ENCODE measurements around the gene LILRA2. TPM values are rescaled to one million over a fixed set of nuclear protein-coding genes. Genes with fewer than 3 reads are reported as not detected.
"Not testable (repeated sequence)": the region's sequence is repeated elsewhere in the genome, so short reads cannot be mapped to it uniquely, and the experiment has no call there.

LILRA2 gene
- total RNA-seq, 1 experiment from 2014 or later = not detected

DNA sequence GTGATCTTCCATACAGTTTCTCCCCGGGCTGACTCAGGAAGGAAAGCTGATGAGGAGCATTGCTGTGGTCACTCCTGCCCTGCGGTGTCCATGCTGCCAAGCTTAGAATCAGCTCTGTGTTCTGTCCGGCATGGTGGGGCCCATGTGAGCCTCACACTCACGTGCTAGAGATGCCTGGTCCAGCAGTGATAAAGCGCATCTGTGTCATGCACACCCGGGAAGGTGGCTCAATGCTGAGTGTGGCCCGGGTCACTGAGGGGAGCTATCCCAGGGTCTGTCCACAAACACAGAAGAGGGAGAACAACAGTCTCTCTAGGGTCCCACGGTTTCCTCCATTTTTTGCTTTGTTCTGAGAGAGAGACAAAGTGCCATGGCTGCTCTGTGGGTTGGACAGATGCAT is 53.2 kb downstream of the LILRA2 start:
- Mint-ChIP-seq H3K36me3 (peaks cover 60% of the 10 kb centered on the region), H3K27me3 (ENCODE audit: low read depth) (peaks cover 22% of the 10 kb centered on the region), H3K4me1 (no peaks in the 10 kb centered on the region), H3K27ac (no peak overlapping the region), H3K4me3 (no peak overlapping the region), H3K9me3 (peaks cover 68% of the 10 kb centered on the region)
- CTCF ChIA-PET = no interaction called here
- TF ChIP-seq, protein P1, sequence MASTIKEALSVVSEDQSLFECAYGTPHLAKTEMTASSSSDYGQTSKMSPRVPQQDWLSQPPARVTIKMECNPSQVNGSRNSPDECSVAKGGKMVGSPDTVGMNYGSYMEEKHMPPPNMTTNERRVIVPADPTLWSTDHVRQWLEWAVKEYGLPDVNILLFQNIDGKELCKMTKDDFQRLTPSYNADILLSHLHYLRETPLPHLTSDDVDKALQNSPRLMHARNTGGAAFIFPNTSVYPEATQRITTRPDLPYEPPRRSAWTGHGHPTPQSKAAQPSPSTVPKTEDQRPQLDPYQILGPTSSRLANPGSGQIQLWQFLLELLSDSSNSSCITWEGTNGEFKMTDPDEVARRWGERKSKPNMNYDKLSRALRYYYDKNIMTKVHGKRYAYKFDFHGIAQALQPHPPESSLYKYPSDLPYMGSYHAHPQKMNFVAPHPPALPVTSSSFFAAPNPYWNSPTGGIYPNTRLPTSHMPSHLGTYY (CRISPR knock-in tag; IDR thresholded peaks at IDR 0.05) = no peak
- TF ChIP-seq NR2C2 (CRISPR knock-in tag; IDR thresholded peaks at IDR 0.05) = no peak
- TF ChIP-seq ZNF121 (CRISPR knock-in tag; IDR thresholded peaks at IDR 0.05) = no peak
- TF ChIP-seq, protein P2, sequence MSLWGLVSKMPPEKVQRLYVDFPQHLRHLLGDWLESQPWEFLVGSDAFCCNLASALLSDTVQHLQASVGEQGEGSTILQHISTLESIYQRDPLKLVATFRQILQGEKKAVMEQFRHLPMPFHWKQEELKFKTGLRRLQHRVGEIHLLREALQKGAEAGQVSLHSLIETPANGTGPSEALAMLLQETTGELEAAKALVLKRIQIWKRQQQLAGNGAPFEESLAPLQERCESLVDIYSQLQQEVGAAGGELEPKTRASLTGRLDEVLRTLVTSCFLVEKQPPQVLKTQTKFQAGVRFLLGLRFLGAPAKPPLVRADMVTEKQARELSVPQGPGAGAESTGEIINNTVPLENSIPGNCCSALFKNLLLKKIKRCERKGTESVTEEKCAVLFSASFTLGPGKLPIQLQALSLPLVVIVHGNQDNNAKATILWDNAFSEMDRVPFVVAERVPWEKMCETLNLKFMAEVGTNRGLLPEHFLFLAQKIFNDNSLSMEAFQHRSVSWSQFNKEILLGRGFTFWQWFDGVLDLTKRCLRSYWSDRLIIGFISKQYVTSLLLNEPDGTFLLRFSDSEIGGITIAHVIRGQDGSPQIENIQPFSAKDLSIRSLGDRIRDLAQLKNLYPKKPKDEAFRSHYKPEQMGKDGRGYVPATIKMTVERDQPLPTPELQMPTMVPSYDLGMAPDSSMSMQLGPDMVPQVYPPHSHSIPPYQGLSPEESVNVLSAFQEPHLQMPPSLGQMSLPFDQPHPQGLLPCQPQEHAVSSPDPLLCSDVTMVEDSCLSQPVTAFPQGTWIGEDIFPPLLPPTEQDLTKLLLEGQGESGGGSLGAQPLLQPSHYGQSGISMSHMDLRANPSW (CRISPR knock-in tag; conservative IDR thresholded peaks at IDR 0.05; ENCODE audit: low read depth) = no peak
- no peak for TF ChIP-seq ZMAT4 (CRISPR knock-in tag; IDR thresholded peaks at IDR 0.05)
- ATAC-seq (no peak), DNase-seq (ENCODE audit: low spot score) (no peak)
- POLR2A ChIA-PET = no interaction called here

- H3K27ac Mint-ChIP-seq; H3K4me3 Mint-ChIP-seq; ATAC-seq; CTCF ChIA-PET; DNase-seq (ENCODE audit: low spot score); H3K4me1 Mint-ChIP-seq; POLR2A ChIA-PET: not testable (repeated sequence)
- peaks cover 61% of the 10 kb centered on the region for H3K9me3 Mint-ChIP-seq
- H3K36me3 Mint-ChIP-seq = peaks cover 52% of the 10 kb centered on the region
- H3K27me3 Mint-ChIP-seq (ENCODE audit: low read depth) = peaks cover 18% of the 10 kb centered on the region
Observed at GRCh38 chr19:54627912-54628311, 54.3 kb downstream of the LILRA2 start.

- POLR2A ChIA-PET; ATAC-seq; H3K27ac Mint-ChIP-seq; H3K4me3 Mint-ChIP-seq; H3K4me1 Mint-ChIP-seq; CTCF ChIA-PET; DNase-seq (ENCODE audit: low spot score); H3K27me3 Mint-ChIP-seq (ENCODE audit: low read depth): not testable (repeated sequence)
- Mint-ChIP-seq H3K36me3 (peaks cover 48% of the 10 kb centered on the region), H3K9me3 (peaks cover 51% of the 10 kb centered on the region)
Observed at GRCh38 chr19:54630262-54630661, 56.7 kb downstream of the LILRA2 start, which contains the start of gene LILRB1. LILRB1 (plus strand) TSS chr19:54630484; CDS start chr19:54631074, 590 bp downstream.

- ATAC-seq (no peak), DNase-seq (ENCODE audit: low spot score) (no peak)
- TF ChIP-seq AFF4 (CRISPR knock-in tag; IDR thresholded peaks at IDR 0.05; ENCODE audit: borderline replicate concordance) (no peak), HMGA2 (CRISPR knock-in tag; IDR thresholded peaks at IDR 0.05) (no peak), ZNF416 (CRISPR knock-in tag; IDR thresholded peaks at IDR 0.05) (no peak), ZMAT4 (CRISPR knock-in tag; IDR thresholded peaks at IDR 0.05) (no peak), SMAD4 (CRISPR knock-in tag; IDR thresholded peaks at IDR 0.05) (no peak), ATF1 (CRISPR knock-in tag; IDR thresholded peaks at IDR 0.05) (no peak), ZNF512 (CRISPR knock-in tag; IDR thresholded peaks at IDR 0.05; ENCODE audit: borderline replicate concordance) (no peak)
- TF ChIP-seq, protein P3, sequence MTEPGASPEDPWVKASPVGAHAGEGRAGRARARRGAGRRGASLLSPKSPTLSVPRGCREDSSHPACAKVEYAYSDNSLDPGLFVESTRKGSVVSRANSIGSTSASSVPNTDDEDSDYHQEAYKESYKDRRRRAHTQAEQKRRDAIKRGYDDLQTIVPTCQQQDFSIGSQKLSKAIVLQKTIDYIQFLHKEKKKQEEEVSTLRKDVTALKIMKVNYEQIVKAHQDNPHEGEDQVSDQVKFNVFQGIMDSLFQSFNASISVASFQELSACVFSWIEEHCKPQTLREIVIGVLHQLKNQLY (CRISPR knock-in tag; IDR thresholded peaks at IDR 0.05) = no peak
- TF ChIP-seq, protein P4, sequence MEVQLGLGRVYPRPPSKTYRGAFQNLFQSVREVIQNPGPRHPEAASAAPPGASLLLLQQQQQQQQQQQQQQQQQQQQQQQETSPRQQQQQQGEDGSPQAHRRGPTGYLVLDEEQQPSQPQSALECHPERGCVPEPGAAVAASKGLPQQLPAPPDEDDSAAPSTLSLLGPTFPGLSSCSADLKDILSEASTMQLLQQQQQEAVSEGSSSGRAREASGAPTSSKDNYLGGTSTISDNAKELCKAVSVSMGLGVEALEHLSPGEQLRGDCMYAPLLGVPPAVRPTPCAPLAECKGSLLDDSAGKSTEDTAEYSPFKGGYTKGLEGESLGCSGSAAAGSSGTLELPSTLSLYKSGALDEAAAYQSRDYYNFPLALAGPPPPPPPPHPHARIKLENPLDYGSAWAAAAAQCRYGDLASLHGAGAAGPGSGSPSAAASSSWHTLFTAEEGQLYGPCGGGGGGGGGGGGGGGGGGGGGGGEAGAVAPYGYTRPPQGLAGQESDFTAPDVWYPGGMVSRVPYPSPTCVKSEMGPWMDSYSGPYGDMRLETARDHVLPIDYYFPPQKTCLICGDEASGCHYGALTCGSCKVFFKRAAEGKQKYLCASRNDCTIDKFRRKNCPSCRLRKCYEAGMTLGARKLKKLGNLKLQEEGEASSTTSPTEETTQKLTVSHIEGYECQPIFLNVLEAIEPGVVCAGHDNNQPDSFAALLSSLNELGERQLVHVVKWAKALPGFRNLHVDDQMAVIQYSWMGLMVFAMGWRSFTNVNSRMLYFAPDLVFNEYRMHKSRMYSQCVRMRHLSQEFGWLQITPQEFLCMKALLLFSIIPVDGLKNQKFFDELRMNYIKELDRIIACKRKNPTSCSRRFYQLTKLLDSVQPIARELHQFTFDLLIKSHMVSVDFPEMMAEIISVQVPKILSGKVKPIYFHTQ (CRISPR knock-in tag; IDR thresholded peaks at IDR 0.05) = no peak
- ChIA-PET CTCF (no interaction called here), POLR2A (no interaction called here)
- Mint-ChIP-seq H3K27ac (no peak overlapping the region), H3K27me3 (ENCODE audit: low read depth) (peaks cover 9% of the 10 kb centered on the region), H3K9me3 (peaks cover 49% of the 10 kb centered on the region), H3K4me1 (no peaks in the 10 kb centered on the region), H3K4me3 (no peak overlapping the region), H3K36me3 (peaks cover 47% of the 10 kb centered on the region)
Observed at GRCh38 chr19:54630782-54631181, 57.2 kb downstream of the LILRA2 start.

Data from WTC11 (cell line).